ENCODE data around the gene SPSB2.

- TF ChIP-seq CTCF (IDR thresholded peaks at IDR 0.05), result no peak
- TF ChIP-seq POLR2A (IDR thresholded peaks at IDR 0.05), result no peak
Observed at GRCh38 chr12:6831450-6831995, 41.6 kb downstream of the SPSB2 start.
